Right hindlimb (tissue), 1 donor: ENCODE measurements around the gene MISP.

Experiments used
- DNase-seq: peaks from one replicate; pipeline ENCODE4 v3.0.0-alpha.2; 2018

The MISP gene

DNA sequence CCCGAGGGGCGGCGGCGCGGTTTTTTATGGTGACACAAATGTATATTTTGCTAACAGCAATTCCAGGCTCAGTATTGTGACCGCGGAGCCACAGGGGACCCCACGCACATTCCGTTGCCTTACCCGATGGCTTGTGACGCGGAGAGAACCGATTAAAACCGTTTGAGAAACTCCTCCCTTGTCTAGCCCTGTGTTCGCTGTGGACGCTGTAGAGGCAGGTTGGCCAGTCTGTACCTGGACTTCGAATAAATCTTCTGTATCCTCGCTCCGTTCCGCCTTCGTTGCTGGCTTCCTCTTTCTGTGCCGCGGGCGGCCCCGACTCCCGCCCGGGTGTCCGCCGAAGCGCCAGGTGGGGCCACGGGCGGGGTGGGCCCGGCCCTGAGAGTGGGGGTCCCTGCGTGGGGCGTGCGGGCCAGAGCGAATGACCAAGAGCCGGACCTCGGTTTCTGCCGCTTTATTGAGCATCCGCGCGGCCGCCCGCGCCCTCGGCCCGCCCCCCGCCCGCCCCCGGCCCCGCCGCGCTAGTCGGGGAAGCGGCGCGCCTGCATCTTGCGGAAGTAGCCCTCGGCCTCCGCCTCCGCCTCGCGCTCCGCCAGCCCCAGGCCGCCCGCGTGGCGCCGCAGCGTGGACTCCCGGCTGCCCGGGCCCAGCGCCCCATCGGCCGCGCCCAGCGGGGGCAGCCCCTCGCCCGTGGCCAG is 61.3 kb downstream of the MISP start:
- no peak for DNase-seq

DNA sequence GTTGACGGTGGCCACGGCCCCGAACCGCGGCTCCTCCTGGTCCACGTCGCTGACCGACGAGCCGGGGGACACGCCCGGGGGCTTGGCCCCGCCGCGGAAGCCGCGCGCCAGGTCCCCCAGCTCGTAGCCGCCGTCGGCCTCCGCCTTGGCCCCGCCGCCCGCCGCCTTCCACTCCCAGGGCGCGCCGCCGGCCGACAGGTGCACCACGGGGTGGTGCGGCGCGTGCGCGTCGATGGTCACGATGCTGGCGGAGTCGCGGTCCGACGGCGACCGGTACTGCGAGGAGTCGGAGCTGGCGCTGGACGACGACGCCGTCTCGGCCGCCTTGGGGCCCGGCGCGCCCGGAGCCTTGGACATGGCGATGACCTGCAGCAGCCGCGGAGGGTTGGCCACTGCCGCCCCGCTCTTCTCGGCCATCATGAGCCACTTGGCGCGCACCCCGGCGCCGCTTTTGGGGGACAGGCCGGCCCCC is 61.9 kb downstream of the MISP start:
- no peak for DNase-seq

DNA sequence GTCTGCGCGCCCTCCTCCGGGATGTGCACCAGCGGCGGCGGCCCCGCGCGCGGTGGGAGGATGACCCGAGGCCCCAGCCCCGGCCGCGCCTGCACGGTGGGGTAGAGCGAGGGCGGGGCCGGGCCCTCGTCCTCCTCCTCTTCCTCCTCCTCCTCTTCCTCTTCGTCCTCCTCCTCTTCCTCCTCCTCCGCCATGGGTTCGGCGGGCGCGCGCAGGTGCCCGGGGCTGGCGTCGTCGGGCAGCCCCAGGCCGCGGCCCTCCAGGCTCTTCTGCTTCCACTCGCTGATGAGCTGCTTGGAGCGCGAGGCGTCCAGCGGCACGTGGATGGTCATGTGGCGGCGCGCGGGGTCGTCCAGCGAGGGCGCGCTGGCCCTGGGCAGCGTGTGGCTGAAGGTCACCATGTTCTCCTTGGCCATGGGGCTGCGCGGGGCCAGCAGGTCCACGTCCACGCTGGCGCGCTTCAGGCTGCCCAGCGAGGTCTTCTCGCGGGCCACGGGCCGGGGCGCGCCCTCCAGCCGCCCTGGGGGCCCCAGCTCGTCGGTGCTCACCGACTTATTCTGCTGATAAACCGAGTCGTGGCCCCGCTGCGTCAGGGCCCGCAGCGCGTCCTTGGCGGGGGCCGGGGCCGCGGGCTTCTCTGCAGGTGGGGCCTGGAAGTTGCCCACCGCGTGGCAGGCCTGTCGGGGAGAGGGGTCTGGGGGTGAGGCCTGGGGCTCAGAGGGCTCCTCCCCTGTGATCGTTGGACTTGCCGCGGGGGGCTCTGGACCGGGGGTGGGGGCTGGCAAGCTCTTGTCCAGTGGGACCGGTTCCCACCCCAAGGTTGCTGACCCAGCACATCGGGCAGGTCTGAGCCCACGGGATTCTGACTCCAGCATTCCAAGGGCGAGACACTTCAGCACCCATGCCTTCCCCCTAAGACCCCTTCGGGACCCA is 62.6 kb downstream of the MISP start:
- DNase-seq: peak; percentile 24
